C4-2B (cell line): ENCODE data around the gene TFAP2C.

ENCODE experiments used
- ZFX ChIP-seq: fragments of 450-650 bp; IDR thresholded peaks from 2 replicates; pipeline ENCODE4 v1.6.1; 2017
- TF ChIP-seq, protein P1 (sequence below): fragments of 450-650 bp; conservative IDR thresholded peaks from 2 replicates; pipeline ENCODE4 v1.5.1; 2017; ENCODE audit warnings: mild to moderate bottlenecking

DNA sequence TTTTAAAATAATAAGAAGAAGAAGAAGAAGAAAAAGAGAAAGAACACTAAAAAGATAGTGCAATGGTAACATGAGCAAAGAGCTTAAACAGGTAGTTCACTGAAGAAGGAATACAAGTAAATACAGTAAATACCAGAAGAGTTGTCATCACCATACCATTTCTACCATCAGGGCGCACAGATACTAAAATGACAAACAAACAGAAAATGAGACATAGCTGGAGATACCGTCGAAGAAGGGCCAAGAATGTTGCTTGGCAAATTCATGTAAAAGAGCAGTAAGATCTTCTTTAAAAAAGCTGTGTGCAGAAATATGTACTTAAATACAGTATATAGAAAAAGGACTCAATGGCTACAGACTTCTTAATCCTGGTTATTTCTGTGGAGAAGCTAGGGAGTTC lies 20.7 kb upstream of the TFAP2C start:
- TF ChIP-seq, protein P1, sequence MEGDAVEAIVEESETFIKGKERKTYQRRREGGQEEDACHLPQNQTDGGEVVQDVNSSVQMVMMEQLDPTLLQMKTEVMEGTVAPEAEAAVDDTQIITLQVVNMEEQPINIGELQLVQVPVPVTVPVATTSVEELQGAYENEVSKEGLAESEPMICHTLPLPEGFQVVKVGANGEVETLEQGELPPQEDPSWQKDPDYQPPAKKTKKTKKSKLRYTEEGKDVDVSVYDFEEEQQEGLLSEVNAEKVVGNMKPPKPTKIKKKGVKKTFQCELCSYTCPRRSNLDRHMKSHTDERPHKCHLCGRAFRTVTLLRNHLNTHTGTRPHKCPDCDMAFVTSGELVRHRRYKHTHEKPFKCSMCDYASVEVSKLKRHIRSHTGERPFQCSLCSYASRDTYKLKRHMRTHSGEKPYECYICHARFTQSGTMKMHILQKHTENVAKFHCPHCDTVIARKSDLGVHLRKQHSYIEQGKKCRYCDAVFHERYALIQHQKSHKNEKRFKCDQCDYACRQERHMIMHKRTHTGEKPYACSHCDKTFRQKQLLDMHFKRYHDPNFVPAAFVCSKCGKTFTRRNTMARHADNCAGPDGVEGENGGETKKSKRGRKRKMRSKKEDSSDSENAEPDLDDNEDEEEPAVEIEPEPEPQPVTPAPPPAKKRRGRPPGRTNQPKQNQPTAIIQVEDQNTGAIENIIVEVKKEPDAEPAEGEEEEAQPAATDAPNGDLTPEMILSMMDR = no peak
- no peak for TF ChIP-seq ZFX
